SK-N-SH (cell line): ENCODE data around the gene DHX15.

Experiments
- FOXM1 ChIP-seq: IDR thresholded peaks from 2 replicates; pipeline ENCODE4 v1.4.0; 2012; ENCODE audit warnings: low read depth, mild to moderate bottlenecking
- POLR2AphosphoS5 ChIP-seq: IDR thresholded peaks from 2 replicates; pipeline ENCODE4 v1.6.1; 2012; ENCODE audit warnings: low read depth, low read length
- RAD21 ChIP-seq: IDR thresholded peaks from 2 replicates; pipeline ENCODE4 v1.6.1; 2012; ENCODE audit warnings: mild to moderate bottlenecking, low read length
- RCOR1 ChIP-seq: fragments of 150-350 bp; IDR thresholded peaks from 2 replicates; pipeline ENCODE4 v1.6.1; 2017; ENCODE audit warnings: antibody characterized with exemption, low read length
- TF ChIP-seq, protein P1 (sequence below): fragments of 150-350 bp; IDR thresholded peaks from 2 replicates; pipeline ENCODE4 v1.6.1; 2017; ENCODE audit warnings: antibody characterized with exemption, low read length, low read depth, borderline replicate concordance

DNA sequence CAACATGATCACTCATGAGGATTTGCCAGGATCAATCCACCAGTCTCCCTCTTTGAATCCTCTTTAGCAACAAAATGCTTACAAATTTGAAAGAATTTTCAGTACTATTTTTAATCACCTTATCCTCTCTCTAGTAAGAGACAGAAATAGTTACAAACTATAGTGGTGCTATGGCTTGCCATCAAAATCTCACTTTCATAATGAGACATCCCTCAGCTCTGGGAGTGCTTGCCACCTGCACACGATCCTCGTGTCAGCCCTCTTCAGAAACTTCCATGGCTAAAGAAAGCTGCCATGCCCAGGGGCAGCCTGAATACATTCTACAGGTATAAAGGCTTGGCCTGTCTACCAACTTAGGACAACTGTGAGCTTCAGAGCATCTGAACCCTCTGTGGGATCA is 5.1 kb upstream of the DHX15 start:
- TF ChIP-seq POLR2AphosphoS5 (no peak), RCOR1 (no peak), RAD21 (no peak), FOXM1 (no peak)
- TF ChIP-seq, protein P1, sequence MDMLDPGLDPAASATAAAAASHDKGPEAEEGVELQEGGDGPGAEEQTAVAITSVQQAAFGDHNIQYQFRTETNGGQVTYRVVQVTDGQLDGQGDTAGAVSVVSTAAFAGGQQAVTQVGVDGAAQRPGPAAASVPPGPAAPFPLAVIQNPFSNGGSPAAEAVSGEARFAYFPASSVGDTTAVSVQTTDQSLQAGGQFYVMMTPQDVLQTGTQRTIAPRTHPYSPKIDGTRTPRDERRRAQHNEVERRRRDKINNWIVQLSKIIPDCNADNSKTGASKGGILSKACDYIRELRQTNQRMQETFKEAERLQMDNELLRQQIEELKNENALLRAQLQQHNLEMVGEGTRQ = no peak
